HCT116 (cell line): ENCODE measurements around the gene PIEZO2.

Source experiments
- JUND ChIP-seq: IDR thresholded peaks from 2 replicates; pipeline ENCODE4 v1.6.1; 2012
- TF ChIP-seq, protein P1 (sequence below), 3 experiments: fragments of 200-600 bp in 1 of 3; sonication (generic) in 1 of 3; IDR thresholded peaks in 2 of 3; conservative IDR thresholded peaks in 1 of 3; 2 replicates each; pipeline ENCODE4 v1.5.1; 2012 to 2017; ENCODE audit warnings: low read depth in 2 of 3, low read length in 2 of 3, antibody characterized with exemption in 1 of 3, borderline replicate concordance in 1 of 3, control low read depth in 1 of 3, mild to moderate bottlenecking in 1 of 3, mixed read lengths in 1 of 3, mixed run types in 1 of 3, moderate library complexity in 1 of 3; ENCODE audit not compliant: insufficient read depth in 1 of 3

DNA sequence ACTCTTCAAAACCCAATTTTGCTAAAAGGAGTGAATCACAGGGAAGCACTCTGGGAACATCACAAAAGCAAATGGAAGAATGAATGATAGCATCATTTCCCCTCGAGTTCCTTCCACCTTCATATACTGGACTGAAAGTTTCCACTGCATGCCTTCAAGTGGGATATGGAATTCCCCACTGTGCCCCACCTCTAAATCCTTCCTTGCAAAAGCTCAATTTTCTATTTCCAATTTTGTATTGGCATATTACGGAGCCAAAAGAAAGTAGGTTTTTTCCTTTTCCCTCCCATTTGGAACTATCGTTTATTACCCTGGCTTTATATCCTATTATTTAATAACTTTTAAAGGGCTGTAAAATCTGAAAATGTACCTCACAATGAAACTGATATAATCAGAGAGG is 149.3 kb downstream of the PIEZO2 start:
- TF ChIP-seq JUND = no peak
- TF ChIP-seq, protein P1, sequence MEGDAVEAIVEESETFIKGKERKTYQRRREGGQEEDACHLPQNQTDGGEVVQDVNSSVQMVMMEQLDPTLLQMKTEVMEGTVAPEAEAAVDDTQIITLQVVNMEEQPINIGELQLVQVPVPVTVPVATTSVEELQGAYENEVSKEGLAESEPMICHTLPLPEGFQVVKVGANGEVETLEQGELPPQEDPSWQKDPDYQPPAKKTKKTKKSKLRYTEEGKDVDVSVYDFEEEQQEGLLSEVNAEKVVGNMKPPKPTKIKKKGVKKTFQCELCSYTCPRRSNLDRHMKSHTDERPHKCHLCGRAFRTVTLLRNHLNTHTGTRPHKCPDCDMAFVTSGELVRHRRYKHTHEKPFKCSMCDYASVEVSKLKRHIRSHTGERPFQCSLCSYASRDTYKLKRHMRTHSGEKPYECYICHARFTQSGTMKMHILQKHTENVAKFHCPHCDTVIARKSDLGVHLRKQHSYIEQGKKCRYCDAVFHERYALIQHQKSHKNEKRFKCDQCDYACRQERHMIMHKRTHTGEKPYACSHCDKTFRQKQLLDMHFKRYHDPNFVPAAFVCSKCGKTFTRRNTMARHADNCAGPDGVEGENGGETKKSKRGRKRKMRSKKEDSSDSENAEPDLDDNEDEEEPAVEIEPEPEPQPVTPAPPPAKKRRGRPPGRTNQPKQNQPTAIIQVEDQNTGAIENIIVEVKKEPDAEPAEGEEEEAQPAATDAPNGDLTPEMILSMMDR (IDR thresholded peaks at IDR 0.05 in 2 of 3, conservative IDR thresholded peaks at IDR 0.05 in 1 of 3; ENCODE audit: borderline replicate concordance in 1 of 3, insufficient read depth in 1 of 3, low read depth in 2 of 3, low read length in 2 of 3) = no peak
